Measurements from ENCODE around the gene SETBP1. TPM values are rescaled to one million over a fixed set of nuclear protein-coding genes. Genes with fewer than 3 reads are reported as not detected.

Gene SETBP1
- total RNA-seq, 1 experiment from 2014 or later: 14.0 TPM

DNA sequence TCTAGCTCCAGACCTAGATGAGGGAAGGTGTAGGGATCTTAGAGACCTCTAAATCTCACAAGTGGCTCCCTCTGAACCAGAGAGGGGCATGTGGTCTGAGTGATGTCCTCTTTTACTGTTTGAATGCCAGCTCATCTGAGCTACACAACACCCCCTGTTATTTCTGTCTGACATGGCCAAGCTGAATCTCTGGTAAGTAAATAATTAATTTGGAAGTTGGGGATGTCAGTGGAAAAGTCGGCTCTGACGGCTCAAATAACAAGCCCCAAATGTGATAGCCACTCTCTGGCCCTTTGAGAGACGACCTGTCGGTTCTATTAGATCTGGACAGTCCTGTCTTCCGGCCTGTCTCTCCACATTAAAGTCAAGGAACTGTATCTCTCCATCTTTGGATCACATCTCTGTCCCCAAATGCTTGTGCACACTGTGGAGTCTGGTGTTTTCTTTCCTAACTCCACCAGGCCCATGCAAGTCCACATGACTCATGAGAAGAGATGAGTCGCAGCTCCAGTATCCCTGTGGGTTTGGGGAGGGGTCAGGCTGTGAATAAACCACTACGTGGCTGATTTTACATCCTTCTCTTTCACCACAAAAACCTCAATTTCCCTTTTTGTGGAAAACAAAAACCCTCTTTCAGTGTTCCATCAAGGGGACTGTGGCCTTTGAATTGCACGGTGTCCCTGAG is 52.5 kb downstream of the SETBP1 start:
- ChIA-PET POLR2A (ENCODE audit: low non-redundant PET) (no interaction called here), CTCF (no interaction called here)
- intact Hi-C loops (cut with micrococcal nuclease; ENCODE audit: unreplicated experiment): no loop called here
- Histone ChIP-seq H3K36me3 (ENCODE audit: insufficient read depth, low read length, poor library complexity, severe bottlenecking) (no peaks in the 10 kb centered on the region), H3K9me3 (ENCODE audit: low read depth, low read length, poor library complexity, severe bottlenecking) (no peaks in the 10 kb centered on the region), H3K4me1 (ENCODE audit: insufficient read depth, low read length, poor library complexity, severe bottlenecking) (peaks cover 6% of the 10 kb centered on the region), H3K27ac (ENCODE audit: low read depth, low read length, poor library complexity, severe bottlenecking) (no peak overlapping the region), H3K4me3 (ENCODE audit: low read depth, low read length, poor library complexity, severe bottlenecking) (no peak overlapping the region), H3K27me3 (replicated peaks; ENCODE audit: insufficient read depth, low read depth, low read length, poor library complexity) (no peaks in the 10 kb centered on the region)
- peak; percentile 13 for DNase-seq (ENCODE audit: low spot score)
- TF ChIP-seq, protein P1, sequence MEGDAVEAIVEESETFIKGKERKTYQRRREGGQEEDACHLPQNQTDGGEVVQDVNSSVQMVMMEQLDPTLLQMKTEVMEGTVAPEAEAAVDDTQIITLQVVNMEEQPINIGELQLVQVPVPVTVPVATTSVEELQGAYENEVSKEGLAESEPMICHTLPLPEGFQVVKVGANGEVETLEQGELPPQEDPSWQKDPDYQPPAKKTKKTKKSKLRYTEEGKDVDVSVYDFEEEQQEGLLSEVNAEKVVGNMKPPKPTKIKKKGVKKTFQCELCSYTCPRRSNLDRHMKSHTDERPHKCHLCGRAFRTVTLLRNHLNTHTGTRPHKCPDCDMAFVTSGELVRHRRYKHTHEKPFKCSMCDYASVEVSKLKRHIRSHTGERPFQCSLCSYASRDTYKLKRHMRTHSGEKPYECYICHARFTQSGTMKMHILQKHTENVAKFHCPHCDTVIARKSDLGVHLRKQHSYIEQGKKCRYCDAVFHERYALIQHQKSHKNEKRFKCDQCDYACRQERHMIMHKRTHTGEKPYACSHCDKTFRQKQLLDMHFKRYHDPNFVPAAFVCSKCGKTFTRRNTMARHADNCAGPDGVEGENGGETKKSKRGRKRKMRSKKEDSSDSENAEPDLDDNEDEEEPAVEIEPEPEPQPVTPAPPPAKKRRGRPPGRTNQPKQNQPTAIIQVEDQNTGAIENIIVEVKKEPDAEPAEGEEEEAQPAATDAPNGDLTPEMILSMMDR (conservative IDR thresholded peaks at IDR 0.05; ENCODE audit: low read depth, low read length): no peak
- no peak for TF ChIP-seq EZH2 (IDR thresholded peaks at IDR 0.05; ENCODE audit: borderline replicate concordance, low read depth, low read length, poor library complexity, severe bottlenecking)
- no TSS peak for BruUV-seq (replicated peaks)

- CTCF ChIA-PET: no interaction called here
- POLR2A ChIA-PET (ENCODE audit: low non-redundant PET): no interaction called here
- peaks cover 6% of the 10 kb centered on the region for H3K4me1 ChIP-seq (ENCODE audit: insufficient read depth, low read length, poor library complexity, severe bottlenecking)
- H3K27me3 ChIP-seq (replicated peaks; ENCODE audit: insufficient read depth, low read depth, low read length, poor library complexity): no peaks in the 10 kb centered on the region
- no peak overlapping the region for H3K4me3 ChIP-seq (ENCODE audit: low read depth, low read length, poor library complexity, severe bottlenecking)
- BruUV-seq (replicated peaks): no TSS peak
- intact Hi-C loops (cut with micrococcal nuclease; ENCODE audit: unreplicated experiment): no loop called here
- no peak for DNase-seq (ENCODE audit: low spot score)
- H3K36me3 ChIP-seq (ENCODE audit: insufficient read depth, low read length, poor library complexity, severe bottlenecking): no peaks in the 10 kb centered on the region
- H3K9me3 ChIP-seq (ENCODE audit: low read depth, low read length, poor library complexity, severe bottlenecking): no peaks in the 10 kb centered on the region
- no peak overlapping the region for H3K27ac ChIP-seq (ENCODE audit: low read depth, low read length, poor library complexity, severe bottlenecking)
- TF ChIP-seq, protein P1 (conservative IDR thresholded peaks at IDR 0.05; ENCODE audit: low read depth, low read length): no peak
- no peak for TF ChIP-seq EZH2 (IDR thresholded peaks at IDR 0.05; ENCODE audit: borderline replicate concordance, low read depth, low read length, poor library complexity, severe bottlenecking)
Measured at GRCh38 chr18:44733754-44734465, 53.2 kb downstream of the SETBP1 start.

DNA sequence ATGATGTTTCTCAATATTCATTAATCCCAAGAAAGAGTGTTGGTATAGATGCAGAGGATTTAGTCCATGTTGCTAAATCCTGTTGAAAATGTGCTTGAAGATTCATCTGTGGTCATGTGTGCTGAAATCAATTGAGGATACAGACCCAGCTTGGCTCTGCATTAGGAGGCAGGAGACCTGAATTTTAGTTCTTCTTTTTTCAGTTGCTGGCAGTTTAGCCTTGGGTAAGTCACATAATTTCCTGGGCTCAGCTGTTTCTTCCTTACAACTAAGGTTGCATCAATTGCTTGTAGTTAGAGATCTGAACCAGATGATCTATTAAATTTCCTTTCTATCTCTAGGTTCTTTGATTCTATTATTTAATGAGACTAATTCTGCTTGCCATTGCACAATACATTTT is 54.4 kb downstream of the SETBP1 start:
- intact Hi-C loops (cut with micrococcal nuclease; ENCODE audit: unreplicated experiment): no loop called here
- no TSS peak for BruUV-seq (replicated peaks)
- Histone ChIP-seq H3K4me1 (ENCODE audit: insufficient read depth, low read length, poor library complexity, severe bottlenecking) (peaks cover under 1% of the 10 kb centered on the region), H3K4me3 (ENCODE audit: low read depth, low read length, poor library complexity, severe bottlenecking) (no peak overlapping the region), H3K9me3 (ENCODE audit: low read depth, low read length, poor library complexity, severe bottlenecking) (no peaks in the 10 kb centered on the region), H3K27me3 (replicated peaks; ENCODE audit: insufficient read depth, low read depth, low read length, poor library complexity) (no peaks in the 10 kb centered on the region), H3K27ac (ENCODE audit: low read depth, low read length, poor library complexity, severe bottlenecking) (no peak overlapping the region), H3K36me3 (ENCODE audit: insufficient read depth, low read length, poor library complexity, severe bottlenecking) (no peaks in the 10 kb centered on the region)
- CTCF ChIA-PET: no interaction called here
- TF ChIP-seq, protein P1 (conservative IDR thresholded peaks at IDR 0.05; ENCODE audit: low read depth, low read length): no peak
- TF ChIP-seq EZH2 (IDR thresholded peaks at IDR 0.05; ENCODE audit: borderline replicate concordance, low read depth, low read length, poor library complexity, severe bottlenecking): no peak
- POLR2A ChIA-PET (ENCODE audit: low non-redundant PET): no interaction called here
- DNase-seq (ENCODE audit: low spot score): no peak
